ENCODE measurements around the gene CLRN3. TPM values are rescaled to one million over a fixed set of nuclear protein-coding genes. Genes with fewer than 3 reads are reported as not detected.

CLRN3 gene
- total RNA-seq, 4 donors from 2014 or later = not detected

GRCh38 chr10:127935071-127935561 is 42.4 kb upstream of the CLRN3 start:
- H3K9me3 ChIP-seq = no peaks in the 10 kb centered on the region
- WGBS = 71% methylated on average over 4 of the region's 16 CpGs
- H3K36me3 ChIP-seq = no peaks in the 10 kb centered on the region
- no peak for DNase-seq (ENCODE audit: low spot score in 2 of 2)
- H3K4me3 ChIP-seq = no peak overlapping the region
- no peaks in the 10 kb centered on the region for H3K27me3 ChIP-seq
- TF ChIP-seq POLR2AphosphoS5 (IDR thresholded peaks at IDR 0.05) (no peak), POLR2A (IDR thresholded peaks at IDR 0.05) (no peak), EP300 (IDR thresholded peaks at IDR 0.05) (no peak)
- TF ChIP-seq, protein P1, sequence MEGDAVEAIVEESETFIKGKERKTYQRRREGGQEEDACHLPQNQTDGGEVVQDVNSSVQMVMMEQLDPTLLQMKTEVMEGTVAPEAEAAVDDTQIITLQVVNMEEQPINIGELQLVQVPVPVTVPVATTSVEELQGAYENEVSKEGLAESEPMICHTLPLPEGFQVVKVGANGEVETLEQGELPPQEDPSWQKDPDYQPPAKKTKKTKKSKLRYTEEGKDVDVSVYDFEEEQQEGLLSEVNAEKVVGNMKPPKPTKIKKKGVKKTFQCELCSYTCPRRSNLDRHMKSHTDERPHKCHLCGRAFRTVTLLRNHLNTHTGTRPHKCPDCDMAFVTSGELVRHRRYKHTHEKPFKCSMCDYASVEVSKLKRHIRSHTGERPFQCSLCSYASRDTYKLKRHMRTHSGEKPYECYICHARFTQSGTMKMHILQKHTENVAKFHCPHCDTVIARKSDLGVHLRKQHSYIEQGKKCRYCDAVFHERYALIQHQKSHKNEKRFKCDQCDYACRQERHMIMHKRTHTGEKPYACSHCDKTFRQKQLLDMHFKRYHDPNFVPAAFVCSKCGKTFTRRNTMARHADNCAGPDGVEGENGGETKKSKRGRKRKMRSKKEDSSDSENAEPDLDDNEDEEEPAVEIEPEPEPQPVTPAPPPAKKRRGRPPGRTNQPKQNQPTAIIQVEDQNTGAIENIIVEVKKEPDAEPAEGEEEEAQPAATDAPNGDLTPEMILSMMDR (IDR thresholded peaks at IDR 0.05) = no peak
- H3K4me1 ChIP-seq = no peaks in the 10 kb centered on the region
- no peak overlapping the region for H3K27ac ChIP-seq

DNA sequence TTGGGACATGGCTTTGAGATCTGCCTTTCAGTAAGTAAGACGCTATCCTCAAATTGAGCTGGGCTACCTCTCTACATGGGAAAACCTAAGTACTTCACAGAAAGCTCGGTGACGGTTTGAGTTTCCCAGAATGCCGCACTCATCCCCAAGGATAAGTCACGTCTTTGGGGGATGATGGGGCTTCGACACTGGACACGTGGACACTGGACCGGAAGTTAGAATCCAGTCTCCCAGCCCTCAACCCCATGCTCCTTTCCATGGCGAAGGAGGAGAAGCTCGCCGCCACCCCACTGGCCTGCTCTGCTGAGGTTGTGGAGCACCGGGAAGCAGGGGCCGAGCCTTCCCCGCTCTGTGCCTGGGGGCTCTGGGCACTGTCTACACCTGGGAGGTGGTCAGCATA is 41.6 kb upstream of the CLRN3 start:
- TF ChIP-seq POLR2A (IDR thresholded peaks at IDR 0.05) = no peak
- TF ChIP-seq, protein P1 (IDR thresholded peaks at IDR 0.05) = no peak
- TF ChIP-seq EP300 (IDR thresholded peaks at IDR 0.05) = no peak
- H3K27me3 ChIP-seq = no peaks in the 10 kb centered on the region
- no peak overlapping the region for H3K4me3 ChIP-seq
- WGBS = 98% methylated on average over 14 of the region's 14 CpGs
- no peak for DNase-seq (ENCODE audit: low spot score in 2 of 2)
- H3K36me3 ChIP-seq = no peaks in the 10 kb centered on the region
- H3K9me3 ChIP-seq = no peaks in the 10 kb centered on the region
- H3K27ac ChIP-seq = no peak overlapping the region
- H3K4me1 ChIP-seq = no peaks in the 10 kb centered on the region

GRCh38 chr10:127933271-127933670 is 40.5 kb upstream of the CLRN3 start:
- Histone ChIP-seq H3K4me3 (no peak overlapping the region), H3K27ac (no peak overlapping the region), H3K27me3 (no peaks in the 10 kb centered on the region), H3K4me1 (no peaks in the 10 kb centered on the region), H3K36me3 (no peaks in the 10 kb centered on the region), H3K9me3 (no peaks in the 10 kb centered on the region)
- no peak for DNase-seq (ENCODE audit: low spot score in 2 of 2)
- TF ChIP-seq POLR2AphosphoS5 (IDR thresholded peaks at IDR 0.05) (no peak), EP300 (IDR thresholded peaks at IDR 0.05) (no peak)
- TF ChIP-seq, protein P1 (IDR thresholded peaks at IDR 0.05) = no peak
- WGBS = 89% methylated on average over 5 of the region's 5 CpGs

DNA sequence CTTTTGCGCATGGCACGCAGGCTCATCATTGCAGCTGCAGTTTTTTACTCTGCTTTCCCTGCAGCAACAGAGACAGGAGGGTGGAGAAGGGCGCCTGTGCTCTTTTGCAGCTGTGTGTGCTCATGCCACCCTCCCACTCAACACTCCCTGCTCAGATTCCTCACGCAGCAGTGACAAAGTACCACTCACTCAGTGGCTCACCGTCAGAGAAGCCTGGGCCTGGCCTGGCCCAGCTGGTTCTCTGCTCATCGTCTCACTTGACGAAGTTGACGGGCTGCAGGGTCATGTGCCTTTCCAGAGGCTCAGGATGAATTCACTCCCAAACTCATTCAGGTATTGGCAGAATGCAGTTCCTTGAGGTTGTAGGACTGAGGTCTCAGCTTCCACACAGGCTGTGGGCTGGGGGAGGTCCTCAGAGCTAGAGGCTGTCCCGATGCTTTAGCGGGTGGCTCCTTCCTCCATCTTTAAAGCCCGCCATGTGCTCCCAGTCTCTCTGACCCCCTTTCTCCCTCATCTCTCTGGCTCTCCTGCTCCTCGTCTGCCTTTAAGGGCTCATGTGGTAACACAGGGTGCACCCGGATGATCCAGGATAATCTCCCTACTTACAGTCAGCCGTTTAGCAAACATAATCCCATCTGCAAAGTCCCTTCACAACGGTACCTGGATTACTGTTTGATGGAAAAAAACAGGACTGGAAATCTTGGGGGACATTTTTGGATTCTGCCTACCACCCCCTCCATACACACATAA is 40.0 kb upstream of the CLRN3 start:
- no peaks in the 10 kb centered on the region for H3K9me3 ChIP-seq
- no peaks in the 10 kb centered on the region for H3K4me1 ChIP-seq
- no peak for DNase-seq (ENCODE audit: low spot score in 2 of 2)
- H3K27me3 ChIP-seq = no peaks in the 10 kb centered on the region
- WGBS = 95% methylated on average over 13 of the region's 15 CpGs
- no peak overlapping the region for H3K27ac ChIP-seq
- H3K4me3 ChIP-seq = no peak overlapping the region
- no peak for TF ChIP-seq POLR2AphosphoS5 (IDR thresholded peaks at IDR 0.05)
- TF ChIP-seq, protein P1 (IDR thresholded peaks at IDR 0.05) = no peak
- TF ChIP-seq EP300 (IDR thresholded peaks at IDR 0.05) = no peak
- no peak for TF ChIP-seq POLR2A (IDR thresholded peaks at IDR 0.05)
- no peaks in the 10 kb centered on the region for H3K36me3 ChIP-seq

DNA sequence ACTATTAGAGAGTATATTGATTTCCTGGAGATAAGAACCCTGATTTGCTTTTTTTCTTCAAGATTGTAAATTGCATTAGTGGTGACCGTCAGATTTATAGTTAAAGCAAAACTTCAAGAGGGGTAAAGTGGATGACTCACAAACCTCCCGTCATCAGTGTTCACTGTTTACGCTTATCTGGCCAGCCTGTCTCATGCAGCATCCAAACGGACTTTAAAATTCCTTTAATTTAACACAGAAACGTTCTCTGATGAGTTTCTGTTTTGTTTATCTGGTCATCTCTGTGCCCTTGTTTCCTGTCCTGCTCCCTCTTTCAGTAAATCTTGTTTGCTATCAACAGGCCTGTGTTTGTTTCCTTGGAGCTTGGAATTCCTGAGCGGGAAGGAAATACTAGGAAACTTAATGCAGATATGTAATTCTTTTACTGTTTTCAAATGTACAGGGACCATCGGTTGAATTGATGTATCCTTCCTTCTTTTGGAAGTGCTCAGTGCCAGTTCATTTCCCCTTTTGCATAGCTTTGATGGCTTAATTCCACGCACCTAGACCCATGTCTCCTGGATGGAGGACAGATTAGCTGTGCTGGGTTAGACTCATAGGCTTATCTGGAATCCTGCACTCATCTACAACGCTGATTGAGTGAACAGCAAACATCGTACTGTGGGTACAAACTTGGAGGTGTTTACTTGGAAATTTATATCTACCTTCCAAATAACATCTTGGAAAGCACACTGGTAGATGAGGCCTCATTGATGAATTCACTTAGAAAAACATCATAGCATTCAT is 35.5 kb upstream of the CLRN3 start:
- 66% methylated on average over 10 of the region's 10 CpGs for WGBS
- H3K9me3 ChIP-seq = no peaks in the 10 kb centered on the region
- H3K36me3 ChIP-seq = no peaks in the 10 kb centered on the region
- no peaks in the 10 kb centered on the region for H3K27me3 ChIP-seq
- H3K27ac ChIP-seq = no peak overlapping the region
- H3K4me3 ChIP-seq = no peak overlapping the region
- DNase-seq (ENCODE audit: low spot score in 2 of 2) = no peak
- H3K4me1 ChIP-seq = no peaks in the 10 kb centered on the region
- TF ChIP-seq POLR2A (IDR thresholded peaks at IDR 0.05) (no peak), POLR2AphosphoS5 (IDR thresholded peaks at IDR 0.05) (no peak), EP300 (IDR thresholded peaks at IDR 0.05) (no peak)
- TF ChIP-seq, protein P1 (IDR thresholded peaks at IDR 0.05) = no peak
